Body of pancreas (tissue), 4 donors: Measurements from ENCODE around the gene TRAPPC12. TPM values are rescaled to one million over a fixed set of nuclear protein-coding genes. Genes with fewer than 3 reads are reported as not detected.

Experiments
- ATAC-seq: fragments of 150-250 bp; one replicate; pipeline ENCODE4 v1.9.1; 2016
- DNase-seq, 4 donors: peaks; one replicate each; pipeline ENCODE4 v3.0.0-alpha.2; 2019
- H3K27ac ChIP-seq, 4 donors: fragments of 200-600 bp; sonication (generic); 1 replicate in 3 of 4; 2 replicates in 1 of 4; pipeline versions ENCODE4 v1.5.1 to v1.6.1; 2016 to 2019; ENCODE audit warnings: mild to moderate bottlenecking in 1 of 4, mixed read lengths in 1 of 4, moderate library complexity in 1 of 4
- H3K27me3 ChIP-seq, 2 donors: fragments of 200-600 bp; sonication (generic); one replicate each; pipeline ENCODE4 v1.6.0; 2016; ENCODE audit warnings: mild to moderate bottlenecking in 1 of 2
- H3K36me3 ChIP-seq, 2 donors: fragments of 200-600 bp; sonication (generic); replicated peaks in 1 of 2; 2 replicates each; pipeline ENCODE4 v1.5.1; 2016; ENCODE audit warnings: low read depth in 2 of 2; ENCODE audit not compliant: insufficient read depth in 1 of 2
- H3K4me1 ChIP-seq: fragments of 200-600 bp; sonication (generic); one replicate; pipeline ENCODE4 v1.6.0; 2016
- H3K4me3 ChIP-seq, 2 donors: fragments of 200-600 bp; sonication (generic); 1 replicate in 1 of 2; 2 replicates in 1 of 2; pipeline ENCODE4 v1.5.1; 2016 to 2019
- H3K9me3 ChIP-seq, 3 donors: fragments of 200-600 bp; sonication (generic); 1 replicate in 2 of 3; 2 replicates in 1 of 3; pipeline ENCODE4 v1.5.1; 2016
- POLR2A ChIP-seq, 3 donors: fragments of 450-650 bp; IDR thresholded peaks; one replicate each; pipeline ENCODE4 v1.6.1; 2016; ENCODE audit warnings: antibody characterized with exemption in 3 of 3, mild to moderate bottlenecking in 2 of 3
- WGBS, 2 donors: methylation state at CpG; one replicate each; pipeline ENCODE4 v1.1.5; 2017; 5-methylcytosine and 5-hydroxymethylcytosine counted together
- intact Hi-C: fragments of 100-400 bp; cut with DNase I; formaldehyde crosslinking; loops from one replicate; pipeline ENCODE4 v1.15.1; 2023
- total RNA-seq, 2 donors: library from RNA; depleted of rRNA; stranded (reverse); fragments of >200 nt; gene quantifications; one replicate each; pipeline ENCODE4 v1.1.0, GENCODE V29; 2016
- TF ChIP-seq, protein P1 (sequence below), 7 experiments: fragments of 450-650 bp in 4 of 7; fragments of 200-600 bp in 3 of 7; sonication (generic) in 3 of 7; IDR thresholded peaks; one replicate each; pipeline ENCODE4 v1.5.1; 2016 to 2019; ENCODE audit warnings: antibody characterized with exemption in 7 of 7

Gene TRAPPC12
- total RNA-seq, 2 donors from 2014 or later, result 43.1 to 134 TPM

DNA sequence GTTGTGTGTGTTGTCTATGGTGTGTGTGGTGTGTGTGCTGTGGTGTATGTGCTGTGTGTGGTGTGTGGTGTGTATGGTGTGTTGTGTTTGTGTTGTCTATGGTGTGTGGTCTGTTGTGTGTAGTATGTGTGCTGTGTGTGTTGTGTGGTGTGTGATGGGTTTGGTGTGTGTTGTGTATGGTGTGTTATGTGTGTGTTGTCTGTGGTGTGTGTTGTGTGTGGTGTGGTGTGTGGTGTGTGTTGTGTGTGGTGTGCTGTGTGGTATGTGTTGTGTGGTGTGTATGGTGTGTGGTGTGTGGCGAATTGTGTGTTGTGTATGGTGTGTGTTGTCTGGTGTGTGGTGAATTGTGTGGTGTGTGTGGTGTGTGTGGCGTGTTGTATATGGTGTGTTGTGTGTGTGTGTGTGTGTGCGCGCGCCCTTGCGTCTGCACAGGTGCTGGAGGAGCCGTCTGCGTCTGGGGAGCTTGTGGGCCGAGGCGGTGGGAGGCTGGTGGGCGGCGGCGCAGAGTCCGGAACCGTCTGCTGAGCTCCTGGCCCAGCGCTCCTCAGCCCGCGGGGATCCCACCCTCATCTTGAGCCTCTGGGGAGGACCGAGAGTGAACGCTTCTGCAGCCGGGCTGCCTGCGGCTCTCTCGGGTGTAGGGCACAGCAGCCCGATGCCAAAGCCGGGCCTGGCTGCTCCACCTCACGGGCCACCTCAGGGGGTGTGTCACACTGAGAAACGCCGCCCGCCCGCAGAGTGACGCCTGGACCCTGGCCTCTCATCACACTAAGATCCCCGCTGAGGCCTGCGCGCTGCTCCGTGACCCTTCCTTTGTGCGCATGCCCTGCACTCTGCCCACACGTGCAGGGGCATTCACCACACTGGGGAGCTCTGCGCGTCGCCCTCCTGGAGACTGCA is 148.6 kb downstream of the TRAPPC12 start:
- TF ChIP-seq POLR2A (IDR thresholded peaks at IDR 0.05), result no peak
- TF ChIP-seq, protein P1, sequence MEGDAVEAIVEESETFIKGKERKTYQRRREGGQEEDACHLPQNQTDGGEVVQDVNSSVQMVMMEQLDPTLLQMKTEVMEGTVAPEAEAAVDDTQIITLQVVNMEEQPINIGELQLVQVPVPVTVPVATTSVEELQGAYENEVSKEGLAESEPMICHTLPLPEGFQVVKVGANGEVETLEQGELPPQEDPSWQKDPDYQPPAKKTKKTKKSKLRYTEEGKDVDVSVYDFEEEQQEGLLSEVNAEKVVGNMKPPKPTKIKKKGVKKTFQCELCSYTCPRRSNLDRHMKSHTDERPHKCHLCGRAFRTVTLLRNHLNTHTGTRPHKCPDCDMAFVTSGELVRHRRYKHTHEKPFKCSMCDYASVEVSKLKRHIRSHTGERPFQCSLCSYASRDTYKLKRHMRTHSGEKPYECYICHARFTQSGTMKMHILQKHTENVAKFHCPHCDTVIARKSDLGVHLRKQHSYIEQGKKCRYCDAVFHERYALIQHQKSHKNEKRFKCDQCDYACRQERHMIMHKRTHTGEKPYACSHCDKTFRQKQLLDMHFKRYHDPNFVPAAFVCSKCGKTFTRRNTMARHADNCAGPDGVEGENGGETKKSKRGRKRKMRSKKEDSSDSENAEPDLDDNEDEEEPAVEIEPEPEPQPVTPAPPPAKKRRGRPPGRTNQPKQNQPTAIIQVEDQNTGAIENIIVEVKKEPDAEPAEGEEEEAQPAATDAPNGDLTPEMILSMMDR (IDR thresholded peaks at IDR 0.05), result no peak
- intact Hi-C loops, result no loop called here
- WGBS, 2 donors, result 89 to 90% methylated on average over 19 to 31 of the region's 40 CpGs
- DNase-seq (no peak), ATAC-seq (no peak)
- Histone ChIP-seq H3K9me3 (no peaks in the 10 kb centered on the region), H3K4me1 (peaks cover 23% of the 10 kb centered on the region), H3K27ac (no peak overlapping the region), H3K27me3 (no peaks in the 10 kb centered on the region), H3K36me3 (no peaks in the 10 kb centered on the region), H3K4me3 (no peak overlapping the region)

Other genes starting within 250 kb of the TRAPPC12 start
- 10 to 100 TPM; 13.5 TPM for gene EIPR1, start 1.9 kb upstream of the TRAPPC12 start, total RNA-seq
- 10 to 100 TPM; 18.8 to 22.3 TPM for gene ADI1, start 139.8 kb downstream of the TRAPPC12 start, total RNA-seq
- gene RNASEH1, start 178.6 kb downstream of the TRAPPC12 start, total RNA-seq, result 10 to 100 TPM; 10.1 to 11.2 TPM
- 1,000 to 10,000 TPM; 1,861 to 2,092 TPM for gene RPS7, start 195.6 kb downstream of the TRAPPC12 start, total RNA-seq
- gene COLEC11, start 215.4 kb downstream of the TRAPPC12 start, total RNA-seq, result 10 to 100 TPM; 11.5 to 15.3 TPM